ENCODE results near the gene SSR1.
"Not testable (repeated sequence)": the region's sequence is repeated elsewhere in the genome, so short reads cannot be mapped to it uniquely, and the experiment has no call there.

DNA sequence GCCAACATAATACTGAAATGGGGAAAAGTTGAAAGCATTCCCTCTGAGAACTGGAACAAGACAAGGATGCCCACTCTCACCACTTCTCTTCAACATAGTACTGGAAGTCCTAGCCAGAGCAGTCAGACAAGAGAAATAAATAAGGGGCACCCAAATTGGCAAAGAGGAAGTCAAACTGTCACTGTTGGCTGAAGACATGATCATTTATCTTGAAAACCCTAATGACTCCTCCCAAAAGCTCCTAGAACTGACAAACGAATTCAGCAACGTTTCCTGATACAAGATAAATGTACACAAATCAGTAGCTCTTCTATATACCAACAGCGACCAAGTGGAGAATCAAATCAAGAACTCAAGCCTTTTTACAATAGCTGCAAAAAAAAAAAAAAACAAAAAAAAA, 38.9 kb upstream of the SSR1 start:
- not testable (repeated sequence) for TF ChIP-seq CTCF (conservative IDR thresholded peaks at IDR 0.05; ENCODE audit: low read depth, low read length); EZH2 (IDR thresholded peaks at IDR 0.05; ENCODE audit: low read length, unreplicated experiment)

Data from PC-3 (cell line).